Non-pigmented ciliary epithelial cell (primary cell): ENCODE measurements around the gene RWDD1.
A peak's percentile ranks its signal among the peaks of the same experiment; 100 is the strongest.

Experiments used
- DNase-seq: peaks from one replicate; pipeline ENCODE4 v3.0.0-alpha.2; 2010; ENCODE audit warnings: low read depth

RWDD1 gene

GRCh38 chr6:116570856-116571682 is at the start of gene RWDD1:
RWDD1 (plus strand) TSS chr6:116571504; CDS start chr6:116571583, 79 bp downstream.
- peak; percentile 99 for DNase-seq

GRCh38 chr6:116522896-116523295 is 48.4 kb upstream of the RWDD1 start:
- no peak for DNase-seq

GRCh38 chr6:116524236-116524635 is 47.1 kb upstream of the RWDD1 start:
- no peak for DNase-seq

GRCh38 chr6:116528133-116528532 is 43.2 kb upstream of the RWDD1 start:
- DNase-seq = no peak

- no peak for DNase-seq
Measured at GRCh38 chr6:116528780-116529179, 42.5 kb upstream of the RWDD1 start.

- DNase-seq = no peak
Measured at GRCh38 chr6:116529466-116530290, 41.6 kb upstream of the RWDD1 start.

GRCh38 chr6:116530436-116530835 is 40.9 kb upstream of the RWDD1 start:
- DNase-seq = no peak

- peak; percentile 55 for DNase-seq
Measured at GRCh38 chr6:116531675-116532570, 39.4 kb upstream of the RWDD1 start.

GRCh38 chr6:116533233-116533957 is 37.9 kb upstream of the RWDD1 start:
- no peak for DNase-seq

- DNase-seq = no peak
Measured at GRCh38 chr6:116535109-116535508, 36.2 kb upstream of the RWDD1 start.

- DNase-seq = no peak
Measured at GRCh38 chr6:116536216-116536621, 35.1 kb upstream of the RWDD1 start.

- no peak for DNase-seq
Measured at GRCh38 chr6:116542426-116542825, 28.9 kb upstream of the RWDD1 start.

- DNase-seq = no peak
Measured at GRCh38 chr6:116543149-116543548, 28.2 kb upstream of the RWDD1 start.

- DNase-seq = no peak
Measured at GRCh38 chr6:116545651-116546050, 25.7 kb upstream of the RWDD1 start, which contains the start of gene TRAPPC3L. TRAPPC3L (minus strand) TSS chr6:116545684; CDS start chr6:116545514, 170 bp downstream.

- no peak for DNase-seq
Measured at GRCh38 chr6:116547358-116547757, 23.9 kb upstream of the RWDD1 start.

- DNase-seq = no peak
Measured at GRCh38 chr6:116550796-116551195, 20.5 kb upstream of the RWDD1 start.

- DNase-seq = no peak
Measured at GRCh38 chr6:116553451-116553850, 17.9 kb upstream of the RWDD1 start, which contains the start of gene CALHM4. CALHM4 (plus strand) TSS chr6:116553751; CDS start chr6:116553794, 43 bp downstream.

GRCh38 chr6:116556065-116556464 is 15.2 kb upstream of the RWDD1 start:
- DNase-seq = peak; percentile 68

GRCh38 chr6:116556814-116557415 is 14.4 kb upstream of the RWDD1 start:
- DNase-seq = no peak

GRCh38 chr6:116557893-116558292 is 13.4 kb upstream of the RWDD1 start:
- DNase-seq = peak; percentile 97

GRCh38 chr6:116560130-116560529 is 11.2 kb upstream of the RWDD1 start:
- no peak for DNase-seq
